Neuronal stem cell (in vitro differentiated cells): Measurements from ENCODE around the gene ODAD2.

Experiments
- DNase-seq: peaks from one replicate; pipeline ENCODE4 v3.0.0-alpha.2; 2013; ENCODE audit warnings: low spot score
- H2AFZ ChIP-seq: one replicate; pipeline ENCODE4 v1.6.1; 2013; ENCODE audit warnings: mild to moderate bottlenecking, low read length, inconsistent platforms
- H2AK5ac ChIP-seq: 2 replicates; pipeline ENCODE4 v1.6.1; 2013; ENCODE audit warnings: low read depth, mild to moderate bottlenecking, inconsistent platforms, low read length, moderate library complexity, mixed read lengths
- H2BK120ac ChIP-seq: 2 replicates; pipeline ENCODE4 v1.6.1; 2013; ENCODE audit warnings: low read depth, mild to moderate bottlenecking, inconsistent platforms, low read length, moderate library complexity, mixed read lengths
- H2BK12ac ChIP-seq: one replicate; pipeline ENCODE4 v1.6.1; 2013; ENCODE audit warnings: low read length, inconsistent platforms
- H2BK15ac ChIP-seq: 2 replicates; pipeline ENCODE4 v1.6.1; 2013; ENCODE audit warnings: mild to moderate bottlenecking, low read length, inconsistent platforms, mixed read lengths
- H2BK5ac ChIP-seq: one replicate; pipeline ENCODE4 v1.6.1; 2013; ENCODE audit warnings: inconsistent platforms, mild to moderate bottlenecking, low read length, moderate library complexity
- H3K14ac ChIP-seq: one replicate; pipeline ENCODE4 v1.6.1; 2013; ENCODE audit warnings: low read length, inconsistent platforms
- H3K18ac ChIP-seq: 2 replicates; pipeline ENCODE4 v1.6.1; 2013; ENCODE audit warnings: low read length, inconsistent platforms
- H3K23ac ChIP-seq: 2 replicates; pipeline ENCODE4 v1.6.1; 2013; ENCODE audit warnings: low read depth, mild to moderate bottlenecking, mixed read lengths, low read length, inconsistent platforms; ENCODE audit not compliant: poor library complexity
- H3K27ac ChIP-seq: replicated peaks from 3 replicates; pipeline ENCODE4 v1.5.1; 2013; ENCODE audit warnings: low read length, inconsistent platforms
- H3K27me3 ChIP-seq, 3 experiments: 2 replicates each; pipeline ENCODE4 v1.6.1; 2013; ENCODE audit warnings: low read length in 3 of 3, mild to moderate bottlenecking in 2 of 3, inconsistent platforms in 1 of 3, low read depth in 1 of 3, mixed read lengths in 1 of 3, moderate library complexity in 1 of 3; ENCODE audit not compliant: control insufficient read depth in 3 of 3, insufficient read depth in 3 of 3
- H3K36me3 ChIP-seq, 2 donors: replicated peaks in 1 of 2; 2 replicates each; pipeline ENCODE4 v1.6.1; 2013; ENCODE audit warnings: low read length in 2 of 2; ENCODE audit not compliant: control insufficient read depth in 2 of 2, insufficient read depth in 2 of 2
- H3K4ac ChIP-seq: 2 replicates; pipeline ENCODE4 v1.6.1; 2013; ENCODE audit warnings: inconsistent platforms, mild to moderate bottlenecking, low read length, moderate library complexity
- H3K4me1 ChIP-seq, 2 donors: 1 replicate in 1 of 2; 2 replicates in 1 of 2; pipeline ENCODE4 v1.6.1; 2013; ENCODE audit warnings: low read length in 2 of 2, low read depth in 1 of 2; ENCODE audit not compliant: control insufficient read depth in 2 of 2, insufficient read depth in 1 of 2
- H3K4me2 ChIP-seq: one replicate; pipeline ENCODE4 v1.6.1; 2013; ENCODE audit warnings: mild to moderate bottlenecking, low read length, inconsistent platforms; ENCODE audit not compliant: insufficient read depth, poor library complexity, severe bottlenecking
- H3K4me3 ChIP-seq, 2 donors: 2 replicates each; pipeline ENCODE4 v1.5.1; 2013; ENCODE audit warnings: low read length in 2 of 2, mild to moderate bottlenecking in 2 of 2, inconsistent platforms in 1 of 2, moderate library complexity in 1 of 2
- H3K79me1 ChIP-seq: one replicate; pipeline ENCODE4 v1.6.1; 2013; ENCODE audit warnings: low read depth, mild to moderate bottlenecking, inconsistent platforms, low read length, moderate library complexity
- H3K9ac ChIP-seq: one replicate; pipeline ENCODE4 v1.6.1; 2013; ENCODE audit warnings: mild to moderate bottlenecking, low read depth, low read length, inconsistent platforms; ENCODE audit not compliant: poor library complexity
- H3K9me3 ChIP-seq, 2 donors: replicated peaks in 1 of 2; 2 replicates each; pipeline versions ENCODE3 to v1.6.1; 2013; ENCODE audit warnings: low read length in 2 of 2, mild to moderate bottlenecking in 2 of 2, inconsistent platforms in 1 of 2, low read depth in 1 of 2, mixed read lengths in 1 of 2, moderate library complexity in 1 of 2; ENCODE audit not compliant: control insufficient read depth in 2 of 2, insufficient read depth in 1 of 2
- H4K8ac ChIP-seq: one replicate; pipeline ENCODE4 v1.6.1; 2013; ENCODE audit warnings: low read depth, mild to moderate bottlenecking, inconsistent platforms, low read length, moderate library complexity
- H4K91ac ChIP-seq: one replicate; pipeline ENCODE4 v1.6.1; 2013; ENCODE audit warnings: low read length, low read depth, mild to moderate bottlenecking, inconsistent platforms; ENCODE audit not compliant: poor library complexity
- WGBS, 2 donors: extraction: QIAGEN DNeasy Blood & Tissue Kit; methylation state at CpG; one replicate each; pipeline ENCODE4 v1.1.7; 2013; ENCODE audit warnings: missing lambda C conversion rate in 2 of 2, mixed read lengths in 1 of 2; ENCODE audit not compliant: insufficient read length in 2 of 2, insufficient replicate concordance in 1 of 2; ENCODE audit errors: extremely low coverage in 2 of 2; 5-methylcytosine and 5-hydroxymethylcytosine counted together

Gene ODAD2

DNA sequence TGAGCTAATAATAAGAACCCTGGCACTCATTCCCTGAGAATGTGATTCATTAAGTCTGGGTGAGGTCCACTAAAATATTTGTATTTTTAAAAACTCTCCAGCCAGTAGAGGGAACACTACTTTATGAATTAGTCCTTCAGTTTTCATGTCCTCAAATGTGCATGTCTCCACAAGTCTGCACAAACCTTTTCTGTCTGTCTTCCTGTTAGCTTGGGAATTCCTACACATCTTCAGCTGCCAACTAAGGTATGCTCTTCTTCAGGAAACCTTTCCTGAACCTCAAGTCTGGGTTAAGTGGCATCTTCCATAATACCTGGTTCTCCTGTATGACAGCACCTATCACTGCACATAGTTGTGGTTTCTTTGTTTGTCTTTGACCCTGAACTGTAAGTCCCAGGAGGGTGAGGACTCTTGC, 133.7 kb downstream of the ODAD2 start:
- H3K4me2 ChIP-seq = no peak overlapping the region
- no peak overlapping the region for H2BK120ac ChIP-seq
- H3K23ac ChIP-seq = no peak overlapping the region
- H3K27ac ChIP-seq = no peak overlapping the region
- H2AK5ac ChIP-seq = no peak overlapping the region
- H3K4me1 ChIP-seq = no peaks in the 10 kb centered on the region
- H2BK12ac ChIP-seq = no peak overlapping the region
- H4K91ac ChIP-seq = no peak overlapping the region
- H3K14ac ChIP-seq = no peak overlapping the region
- no peaks in the 10 kb centered on the region for H3K79me1 ChIP-seq
- H3K18ac ChIP-seq = no peak overlapping the region
- H3K27me3 ChIP-seq = no peaks in the 10 kb centered on the region
- no peak overlapping the region for H2AFZ ChIP-seq
- H2BK5ac ChIP-seq = no peak overlapping the region
- no peak overlapping the region for H3K9ac ChIP-seq
- H3K4ac ChIP-seq = no peak overlapping the region
- H3K9me3 ChIP-seq = no peaks in the 10 kb centered on the region
- H4K8ac ChIP-seq = no peak overlapping the region
- H3K36me3 ChIP-seq = no peaks in the 10 kb centered on the region
- no peak overlapping the region for H2BK15ac ChIP-seq
- H3K4me3 ChIP-seq = no peak overlapping the region
- DNase-seq = no peak

DNA sequence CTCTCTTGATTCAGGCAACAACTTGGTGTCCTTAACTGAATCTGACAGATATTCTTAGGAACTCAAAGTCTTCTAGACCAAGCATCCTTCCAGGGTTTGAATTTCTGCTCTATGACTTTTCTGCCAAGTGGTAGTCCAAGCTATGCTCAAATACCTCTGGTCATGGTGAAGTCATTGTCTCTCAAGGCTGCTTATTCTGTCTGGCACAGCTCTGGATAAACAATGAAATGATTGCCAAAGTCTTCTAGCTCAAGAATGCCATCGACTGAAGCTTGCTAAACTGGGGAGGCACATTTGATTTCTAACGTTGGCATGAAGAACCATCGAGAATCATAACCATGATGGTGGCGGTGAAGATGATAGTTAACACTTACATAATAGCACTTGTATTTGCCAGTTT, 137.1 kb downstream of the ODAD2 start:
- H3K4me2 ChIP-seq = no peak overlapping the region
- no peak overlapping the region for H3K23ac ChIP-seq
- no peak overlapping the region for H4K91ac ChIP-seq
- no peak overlapping the region for H3K9ac ChIP-seq
- H2BK12ac ChIP-seq = no peak overlapping the region
- no peaks in the 10 kb centered on the region for H3K27me3 ChIP-seq
- no peaks in the 10 kb centered on the region for H3K9me3 ChIP-seq
- no peak overlapping the region for H3K27ac ChIP-seq
- no peak overlapping the region for H3K4me3 ChIP-seq
- H2AFZ ChIP-seq = no peak overlapping the region
- WGBS, 2 donors = no CpG with 5 or more reads among the region's 4 CpGs
- no peak overlapping the region for H2BK120ac ChIP-seq
- no peak overlapping the region for H2BK5ac ChIP-seq
- H2AK5ac ChIP-seq = no peak overlapping the region
- no peak for DNase-seq
- H3K18ac ChIP-seq = no peak overlapping the region
- H3K36me3 ChIP-seq = no peaks in the 10 kb centered on the region
- H3K4ac ChIP-seq = no peak overlapping the region
- H3K79me1 ChIP-seq = no peaks in the 10 kb centered on the region
- H2BK15ac ChIP-seq = no peak overlapping the region
- no peak overlapping the region for H3K14ac ChIP-seq
- no peak overlapping the region for H4K8ac ChIP-seq
- H3K4me1 ChIP-seq = peaks cover 4% of the 10 kb centered on the region in 2 donors

DNA sequence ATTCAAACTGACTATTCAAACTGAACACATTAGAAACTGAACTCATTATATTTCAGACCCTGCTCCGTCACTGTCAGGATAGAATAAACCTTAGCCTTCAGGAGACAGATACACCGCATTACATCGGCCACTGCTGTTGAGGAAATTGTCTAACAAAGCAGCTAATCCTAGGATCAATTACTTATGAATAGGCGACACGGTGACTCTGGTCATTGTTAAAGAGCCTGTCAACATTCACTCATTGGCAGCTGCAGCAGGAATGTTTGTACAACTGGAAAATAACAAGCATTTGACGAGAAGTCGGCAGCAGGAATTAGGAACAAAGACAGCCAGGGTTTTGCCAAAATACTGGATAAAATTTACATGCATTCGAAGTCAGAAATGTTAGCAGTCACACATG, 141.3 kb downstream of the ODAD2 start:
- WGBS, 2 donors = no CpG with 5 or more reads among the region's 8 CpGs
- H2BK12ac ChIP-seq = no peak overlapping the region
- H3K4me2 ChIP-seq = no peak overlapping the region
- H3K9ac ChIP-seq = no peak overlapping the region
- H4K8ac ChIP-seq = no peak overlapping the region
- H3K79me1 ChIP-seq = no peaks in the 10 kb centered on the region
- no peak overlapping the region for H3K4ac ChIP-seq
- H3K4me1 ChIP-seq = peaks cover 4% of the 10 kb centered on the region in 2 donors
- no peak overlapping the region for H3K23ac ChIP-seq
- H3K18ac ChIP-seq = no peak overlapping the region
- no peak overlapping the region for H2AFZ ChIP-seq
- H4K91ac ChIP-seq = no peak overlapping the region
- H3K4me3 ChIP-seq = no peak overlapping the region
- peak; percentile 67 for DNase-seq
- H2AK5ac ChIP-seq = no peak overlapping the region
- H2BK120ac ChIP-seq = no peak overlapping the region
- H3K36me3 ChIP-seq = no peaks in the 10 kb centered on the region
- no peaks in the 10 kb centered on the region for H3K9me3 ChIP-seq
- peaks cover 0 to 2% (median 0%) of the 10 kb centered on the region in 3 experiments for H3K27me3 ChIP-seq
- H2BK5ac ChIP-seq = no peak overlapping the region
- H3K14ac ChIP-seq = no peak overlapping the region
- no peak overlapping the region for H3K27ac ChIP-seq
- no peak overlapping the region for H2BK15ac ChIP-seq

- H2BK12ac ChIP-seq = no peak overlapping the region
- no peak for DNase-seq
These were observed 154.7 kb downstream of the ODAD2 start for GRCh38 chr10:27844223-27844622.

More at GRCh38 chr10:27844223-27844622, 154.7 kb downstream of the ODAD2 start:
- no peak overlapping the region for H2AFZ ChIP-seq
- H3K4me2 ChIP-seq = no peak overlapping the region
- no peaks in the 10 kb centered on the region for H3K79me1 ChIP-seq
- no peak overlapping the region for H3K14ac ChIP-seq
- no peak overlapping the region for H3K18ac ChIP-seq
- H2BK120ac ChIP-seq = no peak overlapping the region
- no peaks in the 10 kb centered on the region for H3K27me3 ChIP-seq
- H3K4me1 ChIP-seq = no peaks in the 10 kb centered on the region
- no peak overlapping the region for H4K91ac ChIP-seq
- no peak overlapping the region for H3K23ac ChIP-seq
- H3K9me3 ChIP-seq = no peaks in the 10 kb centered on the region
- H2AK5ac ChIP-seq = no peak overlapping the region
- H3K4ac ChIP-seq = no peak overlapping the region
- H3K36me3 ChIP-seq = no peaks in the 10 kb centered on the region
- no peak overlapping the region for H3K9ac ChIP-seq
- H2BK5ac ChIP-seq = no peak overlapping the region
- no peak overlapping the region for H2BK15ac ChIP-seq
- no peak overlapping the region for H4K8ac ChIP-seq
- WGBS, 2 donors = no CpG with 5 or more reads among the region's 1 CpG
- no peak overlapping the region for H3K4me3 ChIP-seq
- no peak overlapping the region for H3K27ac ChIP-seq
